ENCODE measurements around the gene PLD5. TPM values are rescaled to one million over a fixed set of nuclear protein-coding genes. Genes with fewer than 3 reads are reported as not detected.
A peak's percentile ranks its signal among the peaks of the same experiment; 100 is the strongest.

PLD5 gene
- total RNA-seq, 1 experiment from 2014 or later = not detected

- Histone ChIP-seq H3K9ac (ENCODE audit: low read length) (no peak overlapping the region), H4K20me1 (ENCODE audit: low read length) (no peaks in the 10 kb centered on the region), H3K9me2 (replicated peaks; ENCODE audit: low read length) (no peaks in the 10 kb centered on the region), H3K4me3 (ENCODE audit: low read length) (no peak overlapping the region), H3K4me1 (ENCODE audit: insufficient read depth, low read length) (no peaks in the 10 kb centered on the region), H3K36me3 (ENCODE audit: low read depth, low read length) (no peaks in the 10 kb centered on the region), H2AFZ (ENCODE audit: low read length) (no peak overlapping the region), H3K9me3 (ENCODE audit: low read length) (no peaks in the 10 kb centered on the region), H3K4me2 (ENCODE audit: low read length) (no peak overlapping the region), H3K27me3 (ENCODE audit: low read length) (peaks cover 25% of the 10 kb centered on the region), H3K79me2 (ENCODE audit: low read length) (no peaks in the 10 kb centered on the region), H3K27ac (ENCODE audit: low read length) (no peak overlapping the region), H3F3A (ENCODE audit: low read length, unreplicated experiment) (no peaks in the 10 kb centered on the region)
- no TSS peak for BruUV-seq (replicated peaks)
- intact Hi-C loops (cut with micrococcal nuclease) = no loop called here
- TF ChIP-seq CTCF (conservative IDR thresholded peaks at IDR 0.05; ENCODE audit: low read depth, low read length) (no peak), EZH2 (IDR thresholded peaks at IDR 0.05; ENCODE audit: low read length, unreplicated experiment) (no peak), EZH2phosphoT487 (IDR thresholded peaks at IDR 0.05; ENCODE audit: borderline replicate concordance, low read length) (no peak)
- DNase-seq (no peak), ATAC-seq (no peak)
- ChIA-PET CTCF (no interaction called here), POLR2A (ENCODE audit: unreplicated experiment) (no interaction called here)
These were observed 466.8 kb downstream of the PLD5 start for GRCh38 chr1:242057745-242058115.

GRCh38 chr1:242056988-242057744, 467.3 kb downstream of the PLD5 start:
- Histone ChIP-seq H3K9me3 (ENCODE audit: low read length) (no peaks in the 10 kb centered on the region), H3K4me2 (ENCODE audit: low read length) (no peak overlapping the region), H3K9me2 (replicated peaks; ENCODE audit: low read length) (no peaks in the 10 kb centered on the region), H3K27ac (ENCODE audit: low read length) (no peak overlapping the region), H3K36me3 (ENCODE audit: low read depth, low read length) (no peaks in the 10 kb centered on the region), H3K4me3 (ENCODE audit: low read length) (no peak overlapping the region), H3K4me1 (ENCODE audit: insufficient read depth, low read length) (no peaks in the 10 kb centered on the region), H2AFZ (ENCODE audit: low read length) (no peak overlapping the region), H4K20me1 (ENCODE audit: low read length) (no peaks in the 10 kb centered on the region), H3F3A (ENCODE audit: low read length, unreplicated experiment) (no peaks in the 10 kb centered on the region), H3K79me2 (ENCODE audit: low read length) (no peaks in the 10 kb centered on the region), H3K9ac (ENCODE audit: low read length) (no peak overlapping the region), H3K27me3 (ENCODE audit: low read length) (peaks cover 28% of the 10 kb centered on the region)
- TF ChIP-seq EZH2phosphoT487 (IDR thresholded peaks at IDR 0.05; ENCODE audit: borderline replicate concordance, low read length) = no peak
- no peak for TF ChIP-seq CTCF (conservative IDR thresholded peaks at IDR 0.05; ENCODE audit: low read depth, low read length)
- TF ChIP-seq EZH2 (IDR thresholded peaks at IDR 0.05; ENCODE audit: low read length, unreplicated experiment) = no peak
- intact Hi-C loops (cut with micrococcal nuclease) = no loop called here
- ATAC-seq (no peak), DNase-seq (no peak)
- BruUV-seq (replicated peaks) = no TSS peak
- CTCF ChIA-PET = no interaction called here
- POLR2A ChIA-PET (ENCODE audit: unreplicated experiment) = no interaction called here

- no peaks in the 10 kb centered on the region for H3K36me3 ChIP-seq (ENCODE audit: low read depth, low read length)
- no peak overlapping the region for H3K4me3 ChIP-seq (ENCODE audit: low read length)
- DNase-seq (peak; percentile 67), ATAC-seq (peak; percentile 64)
- H3K4me1 ChIP-seq (ENCODE audit: insufficient read depth, low read length) = no peaks in the 10 kb centered on the region
- 0 out of 2 replicates have a peak, but pooled peaks cover 2% of the 10 kb centered on the region for H3K9me2 ChIP-seq (replicated peaks; ENCODE audit: low read length)
- H3K9me3 ChIP-seq (ENCODE audit: low read length) = no peaks in the 10 kb centered on the region
- H3F3A ChIP-seq (ENCODE audit: low read length, unreplicated experiment) = no peaks in the 10 kb centered on the region
- H3K79me2 ChIP-seq (ENCODE audit: low read length) = no peaks in the 10 kb centered on the region
- intact Hi-C loops (cut with micrococcal nuclease) = no loop called here
- peak overlapping the region; percentile 7; the same call in 1 of the 2 replicates for H3K4me2 ChIP-seq (ENCODE audit: low read length)
- no peak overlapping the region for H3K27ac ChIP-seq (ENCODE audit: low read length)
- no TSS peak for BruUV-seq (replicated peaks)
- TF ChIP-seq CTCF (conservative IDR thresholded peaks at IDR 0.05; ENCODE audit: low read depth, low read length) = no peak
- H3K27me3 ChIP-seq (ENCODE audit: low read length) = peaks cover 22% of the 10 kb centered on the region
- no peak overlapping the region for H3K9ac ChIP-seq (ENCODE audit: low read length)
- no peaks in the 10 kb centered on the region for H4K20me1 ChIP-seq (ENCODE audit: low read length)
- H2AFZ ChIP-seq (ENCODE audit: low read length) = no peak overlapping the region
- POLR2A ChIA-PET (ENCODE audit: unreplicated experiment) = no interaction called here
- CTCF ChIA-PET = no interaction called here
These were observed 468.7 kb downstream of the PLD5 start for GRCh38 chr1:242055749-242056320.

Measured in PC-3 (cell line).